ENCODE data around the gene AKAIN1. TPM values are rescaled to one million over a fixed set of nuclear protein-coding genes. Genes with fewer than 3 reads are reported as not detected.

The AKAIN1 gene
- total and polyA plus RNA-seq, 2 of the 4 experiments (the other 2 are of a cell fraction): not detected

DNA sequence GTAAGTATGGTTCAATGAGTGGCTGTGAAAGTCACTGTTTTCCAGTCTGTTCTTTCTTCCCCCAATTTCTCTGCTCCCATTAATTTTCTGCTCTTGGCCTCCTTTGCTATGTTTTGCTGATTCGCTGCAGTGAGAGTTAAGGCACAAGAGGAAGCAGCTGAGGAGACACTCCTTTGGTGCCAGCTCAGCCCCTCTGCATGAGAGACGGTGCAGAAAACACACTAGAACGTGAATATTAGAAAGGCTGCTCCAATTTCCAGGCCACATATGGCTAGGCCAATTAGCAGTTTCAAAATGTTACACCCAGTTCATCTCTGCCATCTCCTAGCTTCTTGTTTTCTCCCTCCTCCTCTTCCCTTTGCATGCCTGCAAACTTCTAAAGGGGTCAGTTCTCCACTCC is 38.9 kb downstream of the AKAIN1 start:
- WGBS, 2 experiments (ENCODE audit: extremely low coverage in 2 of 2, insufficient read length in 1 of 2): 20% methylated on average over 1 of the region's 3 CpGs; no CpG with 5 or more reads in 1 of the 2 experiments
- no peak overlapping the region for H2BK120ac ChIP-seq (ENCODE audit: low read depth, low read length)
- H3K27ac ChIP-seq (ENCODE audit: insufficient read depth, low read length): no peak overlapping the region
- H3K4me1 ChIP-seq (ENCODE audit: control insufficient read depth, insufficient read depth, low read length): no peaks in the 10 kb centered on the region
- no peak overlapping the region for H3K4me3 ChIP-seq (ENCODE audit: insufficient read depth, low read depth, low read length)
- no peak overlapping the region for H2AK9ac ChIP-seq (replicated peaks; ENCODE audit: low read depth, low read length, poor library complexity)
- no peaks in the 10 kb centered on the region for H3K36me3 ChIP-seq (ENCODE audit: control insufficient read depth, insufficient read depth, low read length)
- no peaks in the 10 kb centered on the region for H3K79me1 ChIP-seq (ENCODE audit: low read depth in 1 of 2, low read length in 2 of 2)
- no peak overlapping the region for H3K14ac ChIP-seq (replicated peaks; ENCODE audit: low read depth, low read length)
- intact Hi-C loops (cut with micrococcal nuclease): no loop called here
- H2BK5ac ChIP-seq (ENCODE audit: low read depth, low read length, poor library complexity, severe bottlenecking): no peak overlapping the region
- ChIA-PET CTCF (no interaction called here), POLR2A (ENCODE audit: unreplicated experiment) (no interaction called here)
- no peak overlapping the region for H2AFZ ChIP-seq (replicated peaks; ENCODE audit: low read length, poor library complexity)
- ATAC-seq (ENCODE audit: low read depth) (no peak), DNase-seq (no peak)
- no peak overlapping the region for H4K8ac ChIP-seq (ENCODE audit: low read depth in 2 of 2, low read length in 2 of 2)
- no TSS peak for BruUV-seq (replicated peaks)
- H3K4me2 ChIP-seq (ENCODE audit: low read depth, low read length): no peak overlapping the region
- no peak overlapping the region for H3K9ac ChIP-seq (ENCODE audit: low read depth, low read length)
- no peak overlapping the region for H3K23ac ChIP-seq (ENCODE audit: low read depth, low read length)
- no peak overlapping the region for H3K4ac ChIP-seq (ENCODE audit: low read depth, low read length)
- H3K9me3 ChIP-seq (ENCODE audit: control insufficient read depth, insufficient read depth, low read length): peaks cover 10% of the 10 kb centered on the region
- H2AK5ac ChIP-seq (ENCODE audit: low read depth, low read length): no peak overlapping the region
- no peak overlapping the region for H3K56ac ChIP-seq (ENCODE audit: extremely low read depth, insufficient read depth, low read length)
- H3K27me3 ChIP-seq (ENCODE audit: control insufficient read depth, insufficient read depth, low read length): no peaks in the 10 kb centered on the region
- TF ChIP-seq BHLHE40 (IDR thresholded peaks at IDR 0.05; ENCODE audit: low read depth, low read length) (no peak), NFE2L2 (IDR thresholded peaks at IDR 0.05; ENCODE audit: low read depth, low read length) (no peak), FOS (IDR thresholded peaks at IDR 0.05; ENCODE audit: low read depth, low read length) (no peak), RCOR1 (IDR thresholded peaks at IDR 0.05; ENCODE audit: insufficient replicate concordance, low read length) (no peak), SMC3 (IDR thresholded peaks at IDR 0.05; ENCODE audit: low read depth, low read length) (no peak)
- TF ChIP-seq, protein P1, sequence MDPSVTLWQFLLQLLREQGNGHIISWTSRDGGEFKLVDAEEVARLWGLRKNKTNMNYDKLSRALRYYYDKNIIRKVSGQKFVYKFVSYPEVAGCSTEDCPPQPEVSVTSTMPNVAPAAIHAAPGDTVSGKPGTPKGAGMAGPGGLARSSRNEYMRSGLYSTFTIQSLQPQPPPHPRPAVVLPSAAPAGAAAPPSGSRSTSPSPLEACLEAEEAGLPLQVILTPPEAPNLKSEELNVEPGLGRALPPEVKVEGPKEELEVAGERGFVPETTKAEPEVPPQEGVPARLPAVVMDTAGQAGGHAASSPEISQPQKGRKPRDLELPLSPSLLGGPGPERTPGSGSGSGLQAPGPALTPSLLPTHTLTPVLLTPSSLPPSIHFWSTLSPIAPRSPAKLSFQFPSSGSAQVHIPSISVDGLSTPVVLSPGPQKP (IDR thresholded peaks at IDR 0.05; ENCODE audit: borderline replicate concordance, low read depth, low read length): no peak
- H3K18ac ChIP-seq (ENCODE audit: low read depth, low read length): no peak overlapping the region
- H4K20me1 ChIP-seq (ENCODE audit: insufficient read depth, low read length): no peaks in the 10 kb centered on the region
- no peak overlapping the region for H2BK15ac ChIP-seq (ENCODE audit: low read depth, low read length)
- no peak overlapping the region for H2BK20ac ChIP-seq (ENCODE audit: low read depth, low read length)
- no peak overlapping the region for H4K91ac ChIP-seq (ENCODE audit: insufficient read depth, low read depth, low read length)
- no peak overlapping the region for H4K5ac ChIP-seq (ENCODE audit: low read depth, low read length)
- dilution Hi-C loops (cut with HindIII; ENCODE audit: low sequenced_read_pairs, unreplicated experiment): no loop called here
- in situ Hi-C loops (cut with MboI; ENCODE audit: low sequenced_read_pairs): no loop called here
- H3K9me1 ChIP-seq (ENCODE audit: insufficient read depth, low read length): no peaks in the 10 kb centered on the region

Data from IMR-90 (cell line).